ENCODE measurements around the gene MRPS22.
"Not testable (repeated sequence)": the region's sequence is repeated elsewhere in the genome, so short reads cannot be mapped to it uniquely, and the experiment has no call there.

Gene MRPS22

GRCh38 chr3:139394116-139394515 lies 50.3 kb downstream of the MRPS22 start:
- DNase-seq (ENCODE audit: low read depth in 2 of 2): no peak

DNA sequence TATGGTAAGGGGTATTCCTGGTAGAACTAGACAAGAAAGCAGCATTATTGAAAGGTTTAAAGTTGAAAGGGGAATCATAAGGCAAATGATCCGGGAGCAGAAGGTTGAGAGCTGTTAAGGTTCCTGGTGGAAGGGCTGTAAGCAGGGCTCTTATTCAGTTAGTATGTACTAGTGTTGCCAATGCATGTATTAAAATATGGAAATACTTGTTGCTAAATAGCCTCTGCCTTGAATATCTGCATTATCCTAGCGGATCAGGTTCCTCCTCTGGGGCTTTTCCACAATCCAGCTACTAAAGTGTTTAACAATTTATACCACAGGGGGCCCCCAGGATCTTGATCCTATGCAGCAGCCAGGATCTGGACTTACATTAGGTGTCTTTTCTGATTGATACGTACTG lies 52.9 kb downstream of the MRPS22 start:
- no peak for DNase-seq (ENCODE audit: low read depth in 2 of 2)

- DNase-seq (ENCODE audit: low read depth in 2 of 2): not testable (repeated sequence)
These were observed 57.3 kb downstream of the MRPS22 start for GRCh38 chr3:139401155-139401554.

Measured in stimulated activated CD8-positive, alpha-beta memory T cell treated with anti-CD3 and anti-CD28 coated beads, Interleukin-2, amount 100 ng/mL, for 1 hour (primary cell).